A673 (cell line): ENCODE results near the gene SUMF1.

Source experiments
- EZH2 ChIP-seq: fragments of 200-600 bp; sonication (generic); IDR thresholded peaks from 2 replicates; pipeline ENCODE4 v1.6.1; 2017; ENCODE audit warnings: borderline replicate concordance, low read depth, mild to moderate bottlenecking, mixed read lengths, antibody characterized with exemption, low read length; ENCODE audit not compliant: poor library complexity, severe bottlenecking
- TF ChIP-seq, protein P1 (sequence below): fragments of 300-800, 200-600 bp; sonication (generic); conservative IDR thresholded peaks from 2 replicates; pipeline ENCODE4 v1.5.1; 2017; ENCODE audit warnings: low read depth, mild to moderate bottlenecking, antibody characterized with exemption, low read length, moderate library complexity, mixed read lengths

GRCh38 chr3:4507024-4507596 is 40.0 kb upstream of the SUMF1 start:
- no peak for TF ChIP-seq EZH2
- TF ChIP-seq, protein P1, sequence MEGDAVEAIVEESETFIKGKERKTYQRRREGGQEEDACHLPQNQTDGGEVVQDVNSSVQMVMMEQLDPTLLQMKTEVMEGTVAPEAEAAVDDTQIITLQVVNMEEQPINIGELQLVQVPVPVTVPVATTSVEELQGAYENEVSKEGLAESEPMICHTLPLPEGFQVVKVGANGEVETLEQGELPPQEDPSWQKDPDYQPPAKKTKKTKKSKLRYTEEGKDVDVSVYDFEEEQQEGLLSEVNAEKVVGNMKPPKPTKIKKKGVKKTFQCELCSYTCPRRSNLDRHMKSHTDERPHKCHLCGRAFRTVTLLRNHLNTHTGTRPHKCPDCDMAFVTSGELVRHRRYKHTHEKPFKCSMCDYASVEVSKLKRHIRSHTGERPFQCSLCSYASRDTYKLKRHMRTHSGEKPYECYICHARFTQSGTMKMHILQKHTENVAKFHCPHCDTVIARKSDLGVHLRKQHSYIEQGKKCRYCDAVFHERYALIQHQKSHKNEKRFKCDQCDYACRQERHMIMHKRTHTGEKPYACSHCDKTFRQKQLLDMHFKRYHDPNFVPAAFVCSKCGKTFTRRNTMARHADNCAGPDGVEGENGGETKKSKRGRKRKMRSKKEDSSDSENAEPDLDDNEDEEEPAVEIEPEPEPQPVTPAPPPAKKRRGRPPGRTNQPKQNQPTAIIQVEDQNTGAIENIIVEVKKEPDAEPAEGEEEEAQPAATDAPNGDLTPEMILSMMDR, result no peak
